ENCODE data around the gene PER1. TPM values are rescaled to one million over a fixed set of nuclear protein-coding genes. Genes with fewer than 3 reads are reported as not detected.
A peak's percentile ranks its signal among the peaks of the same experiment; 100 is the strongest.

PER1 gene
- total and polyA plus RNA-seq, 2 of the 13 experiments (the other 11 are each of a cell fraction or from before 2014, with no cell fraction given) = 2.6 to 3.6 TPM

DNA sequence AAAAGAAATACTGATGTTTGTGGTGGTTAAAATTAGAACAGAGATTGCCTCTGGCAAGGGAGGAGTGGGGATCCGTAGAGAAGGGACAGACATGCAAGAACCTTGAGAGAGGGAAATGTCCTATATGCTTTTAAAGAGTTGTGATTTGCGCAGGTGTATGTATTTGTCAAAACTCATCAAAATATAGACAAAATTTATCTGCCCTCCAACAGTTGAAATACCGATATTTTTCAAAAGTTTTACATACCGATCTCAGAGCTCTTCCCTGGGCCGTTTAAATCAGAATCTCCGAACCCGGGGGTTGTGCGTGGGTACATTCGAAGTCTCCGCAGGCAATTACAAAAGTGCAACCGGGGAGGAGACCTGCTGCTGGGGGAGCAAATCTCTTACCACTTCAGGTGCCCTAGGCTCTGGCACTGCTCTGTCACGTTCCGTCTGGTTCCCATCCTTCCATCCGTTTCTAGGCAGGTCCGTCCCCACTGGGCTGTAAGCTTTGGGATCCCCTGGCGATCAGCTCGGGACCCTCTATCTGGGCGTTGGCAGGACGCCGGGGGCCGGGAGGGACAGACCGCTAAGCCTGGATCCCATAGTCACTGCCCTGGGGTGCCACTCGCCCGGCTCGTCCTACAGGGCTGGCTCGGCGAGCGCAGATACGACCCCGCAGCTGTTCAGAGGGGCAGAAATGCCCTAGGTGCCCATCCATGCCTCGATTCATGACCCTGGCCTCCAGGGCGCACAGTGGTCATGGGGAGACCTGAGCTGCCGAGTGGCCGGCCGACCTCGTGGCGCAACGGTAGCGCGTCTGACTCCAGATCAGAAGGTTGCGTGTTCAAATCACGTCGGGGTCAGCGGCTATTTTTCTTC is 33.6 kb upstream of the PER1 start (continued):
- TF ChIP-seq, protein P1, sequence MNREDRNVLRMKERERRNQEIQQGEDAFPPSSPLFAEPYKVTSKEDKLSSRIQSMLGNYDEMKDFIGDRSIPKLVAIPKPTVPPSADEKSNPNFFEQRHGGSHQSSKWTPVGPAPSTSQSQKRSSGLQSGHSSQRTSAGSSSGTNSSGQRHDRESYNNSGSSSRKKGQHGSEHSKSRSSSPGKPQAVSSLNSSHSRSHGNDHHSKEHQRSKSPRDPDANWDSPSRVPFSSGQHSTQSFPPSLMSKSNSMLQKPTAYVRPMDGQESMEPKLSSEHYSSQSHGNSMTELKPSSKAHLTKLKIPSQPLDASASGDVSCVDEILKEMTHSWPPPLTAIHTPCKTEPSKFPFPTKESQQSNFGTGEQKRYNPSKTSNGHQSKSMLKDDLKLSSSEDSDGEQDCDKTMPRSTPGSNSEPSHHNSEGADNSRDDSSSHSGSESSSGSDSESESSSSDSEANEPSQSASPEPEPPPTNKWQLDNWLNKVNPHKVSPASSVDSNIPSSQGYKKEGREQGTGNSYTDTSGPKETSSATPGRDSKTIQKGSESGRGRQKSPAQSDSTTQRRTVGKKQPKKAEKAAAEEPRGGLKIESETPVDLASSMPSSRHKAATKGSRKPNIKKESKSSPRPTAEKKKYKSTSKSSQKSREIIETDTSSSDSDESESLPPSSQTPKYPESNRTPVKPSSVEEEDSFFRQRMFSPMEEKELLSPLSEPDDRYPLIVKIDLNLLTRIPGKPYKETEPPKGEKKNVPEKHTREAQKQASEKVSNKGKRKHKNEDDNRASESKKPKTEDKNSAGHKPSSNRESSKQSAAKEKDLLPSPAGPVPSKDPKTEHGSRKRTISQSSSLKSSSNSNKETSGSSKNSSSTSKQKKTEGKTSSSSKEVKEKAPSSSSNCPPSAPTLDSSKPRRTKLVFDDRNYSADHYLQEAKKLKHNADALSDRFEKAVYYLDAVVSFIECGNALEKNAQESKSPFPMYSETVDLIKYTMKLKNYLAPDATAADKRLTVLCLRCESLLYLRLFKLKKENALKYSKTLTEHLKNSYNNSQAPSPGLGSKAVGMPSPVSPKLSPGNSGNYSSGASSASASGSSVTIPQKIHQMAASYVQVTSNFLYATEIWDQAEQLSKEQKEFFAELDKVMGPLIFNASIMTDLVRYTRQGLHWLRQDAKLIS (CRISPR knock-in tag; IDR thresholded peaks at IDR 0.05) = no peak
- TF ChIP-seq ZNF746 (CRISPR knock-in tag; IDR thresholded peaks at IDR 0.05) = no peak
- TF ChIP-seq, protein P2, sequence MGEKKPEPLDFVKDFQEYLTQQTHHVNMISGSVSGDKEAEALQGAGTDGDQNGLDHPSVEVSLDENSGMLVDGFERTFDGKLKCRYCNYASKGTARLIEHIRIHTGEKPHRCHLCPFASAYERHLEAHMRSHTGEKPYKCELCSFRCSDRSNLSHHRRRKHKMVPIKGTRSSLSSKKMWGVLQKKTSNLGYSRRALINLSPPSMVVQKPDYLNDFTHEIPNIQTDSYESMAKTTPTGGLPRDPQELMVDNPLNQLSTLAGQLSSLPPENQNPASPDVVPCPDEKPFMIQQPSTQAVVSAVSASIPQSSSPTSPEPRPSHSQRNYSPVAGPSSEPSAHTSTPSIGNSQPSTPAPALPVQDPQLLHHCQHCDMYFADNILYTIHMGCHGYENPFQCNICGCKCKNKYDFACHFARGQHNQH (CRISPR knock-in tag; IDR thresholded peaks at IDR 0.05) = peak; percentile 64; the same call in 1 of the 2 replicates
- TF ChIP-seq ZC3H4 (CRISPR knock-in tag; IDR thresholded peaks at IDR 0.05; ENCODE audit: borderline replicate concordance) = no peak
- no peak for TF ChIP-seq HNRNPK (IDR thresholded peaks at IDR 0.05; ENCODE audit: low read depth, low read length, poor library complexity, severe bottlenecking)
- no peak; the same call in 1 of the 2 replicates for TF ChIP-seq ZNF430 (CRISPR knock-in tag; IDR thresholded peaks at IDR 0.05)
- no peak for TF ChIP-seq ZNF530 (CRISPR knock-in tag; IDR thresholded peaks at IDR 0.05; ENCODE audit: low read depth)
- TF ChIP-seq NFKBIZ (CRISPR knock-in tag; IDR thresholded peaks at IDR 0.05) = no peak; the same call in 1 of the 2 replicates
- TF ChIP-seq CBX5 (CRISPR knock-in tag; IDR thresholded peaks at IDR 0.05; ENCODE audit: borderline replicate concordance) = no peak
- TF ChIP-seq ZNF232 (CRISPR knock-in tag; IDR thresholded peaks at IDR 0.05; ENCODE audit: borderline replicate concordance) = peak; percentile 46; the same call in 1 of the 2 replicates
- TF ChIP-seq, protein P3, sequence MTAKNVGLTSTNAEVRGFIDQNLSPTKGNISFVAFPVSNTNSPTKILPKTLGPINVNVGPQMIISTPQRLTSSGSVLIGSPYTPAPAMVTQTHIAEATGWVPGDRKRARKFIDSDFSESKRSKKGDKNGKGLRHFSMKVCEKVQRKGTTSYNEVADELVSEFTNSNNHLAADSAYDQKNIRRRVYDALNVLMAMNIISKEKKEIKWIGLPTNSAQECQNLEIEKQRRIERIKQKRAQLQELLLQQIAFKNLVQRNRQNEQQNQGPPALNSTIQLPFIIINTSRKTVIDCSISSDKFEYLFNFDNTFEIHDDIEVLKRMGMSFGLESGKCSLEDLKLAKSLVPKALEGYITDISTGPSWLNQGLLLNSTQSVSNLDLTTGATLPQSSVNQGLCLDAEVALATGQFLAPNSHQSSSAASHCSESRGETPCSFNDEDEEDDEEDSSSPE (CRISPR knock-in tag; IDR thresholded peaks at IDR 0.05) = no peak
- no peak for TF ChIP-seq RFX3 (CRISPR knock-in tag; IDR thresholded peaks at IDR 0.05)
- no peak for TF ChIP-seq ZFP41 (CRISPR knock-in tag; IDR thresholded peaks at IDR 0.05; ENCODE audit: borderline replicate concordance)
- peak; percentile 64 for TF ChIP-seq RXRA (CRISPR knock-in tag; IDR thresholded peaks at IDR 0.05)
- TF ChIP-seq RXRB (CRISPR knock-in tag; IDR thresholded peaks at IDR 0.05; ENCODE audit: borderline replicate concordance) = peak; percentile 65
- no peak for TF ChIP-seq AGO2 (optimal IDR thresholded peaks at IDR 0.05; ENCODE audit: low read depth, low read length)
- no peak for TF ChIP-seq CENPX (CRISPR knock-in tag; IDR thresholded peaks at IDR 0.05)

All from HepG2 (cell line).